Endothelial cell of umbilical vein (primary cell): ENCODE measurements around the gene ZNF516. TPM values are rescaled to one million over a fixed set of nuclear protein-coding genes. Genes with fewer than 3 reads are reported as not detected.

Experiments used
- BruUV-seq: library from RNA; stranded (reverse); fragments of 400-500 nt; replicated peaks from 2 replicates; lab custom pipeline; 2021; lab: Mats Ljungman, UMichigan
- CTCF ChIA-PET: fragments of 300-600, 350-600 bp; sonication (Branson Sonifier 250); formaldehyde crosslinking; loops from one replicate; lab custom pipeline; 2021; ENCODE audit warnings: antibody characterized with exemption, inconsistent platforms; lab: Charles Lee
- POLR2A ChIA-PET: fragments of 300-600, 350-600 bp; sonication (Branson Sonifier 250); formaldehyde crosslinking; loops from one replicate; lab custom pipeline; 2021; ENCODE audit warnings: antibody characterized with exemption, inconsistent platforms; lab: Charles Lee
- DNase-seq: peaks from one replicate; pipeline ENCODE4 v3.0.0-alpha.2; 2011; ENCODE audit warnings: low read depth, low spot score
- FAIRE-seq: peaks from 2 replicates; lab custom pipeline; 2011; peaks lifted over from hg19 to GRCh38; lab: Jason Lieb, UNC
- H2AFZ ChIP-seq: 2 replicates; pipeline ENCODE4 v1.6.0; 2012; ENCODE audit warnings: low read depth, low read length, control low read depth, inconsistent platforms
- H3K27ac ChIP-seq: 2 replicates; pipeline ENCODE4 v1.5.1; 2011; ENCODE audit warnings: low read depth, mild to moderate bottlenecking, control low read depth, low read length, moderate library complexity; ENCODE audit not compliant: insufficient read depth
- H3K27me3 ChIP-seq, 2 experiments: 2 replicates each; pipeline versions ENCODE4 v1.6.0 to v1.6.1; 2011; ENCODE audit warnings: low read length in 2 of 2, mixed read lengths in 1 of 2; ENCODE audit not compliant: control insufficient read depth in 2 of 2, insufficient read depth in 2 of 2
- H3K36me3 ChIP-seq, 2 experiments: 2 replicates in 1 of 2; 3 replicates in 1 of 2; pipeline ENCODE4 v1.5.1; 2011; ENCODE audit warnings: low read length in 2 of 2, mild to moderate bottlenecking in 1 of 2, moderate library complexity in 1 of 2; ENCODE audit not compliant: control insufficient read depth in 2 of 2, insufficient read depth in 2 of 2; ENCODE audit errors: extremely low read depth in 1 of 2
- H3K4me1 ChIP-seq: 3 replicates; pipeline ENCODE4 v1.5.1; 2011; ENCODE audit warnings: mild to moderate bottlenecking, low read length; ENCODE audit not compliant: control insufficient read depth, insufficient read depth; ENCODE audit errors: extremely low read depth
- H3K4me2 ChIP-seq: 2 replicates; pipeline ENCODE4 v1.6.1; 2011; ENCODE audit warnings: low read length, control low read depth, mixed read lengths; ENCODE audit not compliant: insufficient read depth
- H3K4me3 ChIP-seq, 3 experiments: fragments of 200-600 bp in 1 of 3; sonication (generic), shearing (Covaris generic) in 1 of 3; replicated peaks in 1 of 3; 2 replicates each; pipeline ENCODE4 v1.5.1; 2011 to 2016; ENCODE audit warnings: control low read depth in 3 of 3, low read length in 3 of 3, mild to moderate bottlenecking in 2 of 3, inconsistent platforms in 1 of 3, low read depth in 1 of 3, moderate library complexity in 1 of 3; ENCODE audit not compliant: insufficient read depth in 1 of 3
- H3K79me2 ChIP-seq: 2 replicates; pipeline ENCODE4 v1.6.0; 2012; ENCODE audit warnings: low read length, inconsistent platforms; ENCODE audit not compliant: control insufficient read depth, insufficient read depth
- H3K9ac ChIP-seq: replicated peaks from 2 replicates; pipeline ENCODE3; 2011; ENCODE audit warnings: low read length, control low read depth; ENCODE audit not compliant: insufficient read depth; ENCODE audit errors: extremely low read depth
- H3K9me1 ChIP-seq: replicated peaks from 3 replicates; pipeline ENCODE4 v1.6.0; 2011; ENCODE audit warnings: mild to moderate bottlenecking, low read length; ENCODE audit not compliant: control insufficient read depth, insufficient read depth; ENCODE audit errors: extremely low read depth
- H3K9me3 ChIP-seq: replicated peaks from 2 replicates; pipeline ENCODE4 v1.5.1; 2012; ENCODE audit warnings: low read length, inconsistent platforms; ENCODE audit not compliant: control insufficient read depth, insufficient read depth
- H4K20me1 ChIP-seq: replicated peaks from 2 replicates; pipeline ENCODE3; 2011; ENCODE audit warnings: mild to moderate bottlenecking, low read length; ENCODE audit not compliant: control insufficient read depth, insufficient read depth; ENCODE audit errors: extremely low read depth
- CTCF ChIP-seq, 2 donors: IDR thresholded peaks; 1 replicate in 1 of 2; 2 replicates in 1 of 2; pipeline ENCODE4 v1.5.1; 2011; ENCODE audit warnings: low read length in 2 of 2, mild to moderate bottlenecking in 2 of 2, moderate library complexity in 2 of 2, control low read depth in 1 of 2, inconsistent platforms in 1 of 2, low read depth in 1 of 2; ENCODE audit not compliant: insufficient read depth in 1 of 2; ENCODE audit errors: extremely low read depth in 1 of 2
- EZH2 ChIP-seq: IDR thresholded peaks from 2 replicates; pipeline ENCODE4 v1.6.1; 2012; ENCODE audit warnings: borderline replicate concordance, low read depth, mild to moderate bottlenecking, moderate library complexity, low read length, inconsistent platforms; ENCODE audit not compliant: severe bottlenecking
- FOS ChIP-seq: IDR thresholded peaks from 2 replicates; pipeline ENCODE4 v1.6.1; 2011; ENCODE audit warnings: mild to moderate bottlenecking, low read length, moderate library complexity, borderline replicate concordance; ENCODE audit not compliant: insufficient read depth
- GATA2 ChIP-seq: IDR thresholded peaks from 2 replicates; pipeline ENCODE4 v1.7.0; 2011; ENCODE audit warnings: low read depth, mild to moderate bottlenecking, moderate library complexity, mixed read lengths, low read length; ENCODE audit not compliant: insufficient read length, insufficient read depth
- JUN ChIP-seq: IDR thresholded peaks from 2 replicates; pipeline ENCODE4 v1.6.1; 2011; ENCODE audit warnings: borderline replicate concordance, low read depth; ENCODE audit not compliant: insufficient read length, insufficient read depth
- MAX ChIP-seq: IDR thresholded peaks from 2 replicates; pipeline ENCODE4 v1.6.1; 2011; ENCODE audit not compliant: insufficient read depth, insufficient read length
- MYC ChIP-seq: IDR thresholded peaks from one replicate; pipeline ENCODE4 v1.6.1; 2011; ENCODE audit warnings: mild to moderate bottlenecking, low read depth, low read length
- POLR2A ChIP-seq: IDR thresholded peaks from 2 replicates; pipeline ENCODE4 v1.6.1; 2012; ENCODE audit warnings: low read depth, mild to moderate bottlenecking, control low read depth, low read length
- POLR2AphosphoS5 ChIP-seq: IDR thresholded peaks from 2 replicates; pipeline ENCODE4 v1.6.1; 2012; ENCODE audit warnings: low read depth, mild to moderate bottlenecking, control low read depth, low read length, moderate library complexity; ENCODE audit not compliant: insufficient read depth
- dilution Hi-C: fragments of 300-500 bp; cut with MboI; formaldehyde crosslinking; loops from one replicate; pipeline ENCODE4 v1.15.0; 2019; ENCODE audit warnings: low sequenced_read_pairs; ENCODE audit not compliant: extremely low pct_ligation_motif_present
- intact Hi-C: fragments of 100-400 bp; cut with micrococcal nuclease; formaldehyde crosslinking; loops from one replicate; pipeline ENCODE4 v1.10.0; 2022
- polyA plus RNA-seq, 4 experiments: library from polyadenylated mRNA; depleted of rRNA in 3 of 4; stranded (reverse) in 3 of 4; unstranded in 1 of 4; fragments of >200 nt; gene quantifications; 2 replicates each; pipeline versions ENCODE4 v1.2.1 to v1.2.3, GENCODE V29; 2011 to 2012; ENCODE audit warnings: missing spikeins in 1 of 4
- total RNA-seq: library from RNA; stranded (reverse); gene quantifications from 2 replicates; pipeline ENCODE4 v1.2.3, GENCODE V29; 2021

The ZNF516 gene
- total and polyA plus RNA-seq, 2 donors (not counting 3 experiments of a cell fraction or from before 2014, with no cell fraction given) = 3.6 to 19.1 TPM

- no peaks in the 10 kb centered on the region for H3K4me1 ChIP-seq
- no peaks in the 10 kb centered on the region for H3K9me3 ChIP-seq
- H2AFZ ChIP-seq = no peak overlapping the region
- TF ChIP-seq FOS (no peak), EZH2 (no peak), JUN (no peak), MAX (no peak), CTCF (IDR thresholded peaks at IDR 0.05; ENCODE audit: extremely low read depth in 1 of 2, insufficient read depth in 1 of 2, low read depth in 1 of 2, low read length in 2 of 2) (no peak), MYC (no peak), GATA2 (no peak), POLR2AphosphoS5 (no peak), POLR2A (no peak)
- ChIA-PET POLR2A (no interaction called here), CTCF (interaction anchor here (1.1 to 1.5 kb wide), 2 partner anchors 364 to 1693 kb away, joined by 3 read pairs; no protein-coding TSS in a partner anchor)
- H4K20me1 ChIP-seq = no peaks in the 10 kb centered on the region
- dilution Hi-C loops (no loop called here), intact Hi-C loops (loop anchor here (5.0 to 10.0 kb wide), 3 partner anchors 871 to 1721 kb away; no protein-coding TSS in a partner anchor)
- H3K27ac ChIP-seq = no peak overlapping the region
- DNase-seq (no peak), FAIRE-seq (no peak)
- H3K9ac ChIP-seq = no peak overlapping the region
- no peak overlapping the region for H3K4me3 ChIP-seq
- H3K36me3 ChIP-seq = no peaks in the 10 kb centered on the region
- no peaks in the 10 kb centered on the region for H3K79me2 ChIP-seq
- no TSS peak for BruUV-seq
- H3K27me3 ChIP-seq = no peaks in the 10 kb centered on the region
- no peak overlapping the region for H3K4me2 ChIP-seq
- no peaks in the 10 kb centered on the region for H3K9me1 ChIP-seq
These were observed 149.1 kb downstream of the ZNF516 start for GRCh38 chr18:76345901-76346300.
